ENCODE data around the gene RAB24.
A peak's percentile ranks its signal among the peaks of the same experiment; 100 is the strongest.
"Not testable (repeated sequence)": the region's sequence is repeated elsewhere in the genome, so short reads cannot be mapped to it uniquely, and the experiment has no call there.

The RAB24 gene

DNA sequence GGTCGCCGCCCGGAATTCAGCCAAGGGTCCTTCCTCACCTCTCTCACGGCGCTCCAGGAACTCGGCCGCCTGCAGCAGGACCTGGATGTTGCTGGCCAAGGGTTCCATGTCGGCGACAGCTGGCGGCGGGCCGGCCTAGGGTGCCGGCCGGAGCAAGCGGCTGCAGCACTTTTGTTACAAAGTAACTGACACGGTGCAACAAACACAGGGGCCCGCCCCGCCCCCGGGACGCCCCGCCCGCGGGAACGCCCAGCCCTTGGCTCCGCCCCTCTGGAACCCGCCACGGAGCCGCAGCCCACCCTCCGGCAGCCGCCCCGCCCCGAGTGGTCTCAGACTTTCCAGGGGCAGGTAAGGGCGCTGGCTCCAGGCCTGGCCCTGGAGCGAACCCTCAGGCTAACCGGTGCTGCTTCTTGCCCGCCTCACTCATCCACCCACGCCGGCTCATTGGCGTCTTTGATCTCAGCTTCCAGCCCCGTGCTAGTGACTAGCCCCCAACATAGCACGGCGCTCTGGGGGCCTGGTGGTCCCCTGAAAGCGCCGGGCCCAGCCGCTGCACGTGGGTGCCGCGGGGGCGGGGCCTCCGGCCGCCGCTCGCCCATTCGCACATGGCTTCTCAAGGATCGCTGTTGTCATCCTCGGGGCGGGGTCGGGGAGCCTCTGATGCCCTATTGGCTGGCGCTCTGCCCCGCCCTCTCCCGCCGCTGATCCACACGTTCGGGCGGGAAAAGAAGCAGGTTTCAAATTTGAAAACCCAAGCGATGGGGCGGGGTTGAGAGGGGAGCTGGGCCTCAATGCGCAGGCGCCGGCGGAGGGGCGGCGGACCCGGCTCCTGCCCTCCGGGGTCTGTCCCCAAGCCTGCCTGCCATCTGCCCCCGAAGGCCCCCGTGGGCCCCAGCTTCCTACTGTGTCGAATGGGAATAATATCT is 8.5 kb upstream of the RAB24 start, which contains the start of gene MXD3:
MXD3 (minus strand) TSS at position 176 of the 926 bp plus-strand sequence; CDS start at position 108, 68 bp downstream.
- peak; percentile 98 for DNase-seq (ENCODE audit: low spot score)

DNA sequence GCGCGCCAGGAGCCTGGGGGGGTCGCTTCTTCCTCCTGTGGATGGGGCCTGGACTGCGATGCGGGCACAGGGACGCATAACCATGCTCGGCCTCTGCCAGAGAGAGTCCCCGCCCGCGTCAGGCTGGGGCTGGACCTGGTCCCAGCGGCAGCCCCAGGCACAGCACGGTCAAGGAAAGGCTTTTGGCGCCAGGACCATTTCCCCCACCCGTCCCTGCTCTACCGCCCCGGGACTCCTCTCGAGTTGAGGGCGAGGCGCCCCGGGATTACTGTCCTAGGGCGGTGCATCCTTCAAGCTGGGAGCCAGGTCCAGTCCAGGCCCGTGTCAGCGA is 7.8 kb upstream of the RAB24 start:
- no peak for DNase-seq (ENCODE audit: low spot score)

DNA sequence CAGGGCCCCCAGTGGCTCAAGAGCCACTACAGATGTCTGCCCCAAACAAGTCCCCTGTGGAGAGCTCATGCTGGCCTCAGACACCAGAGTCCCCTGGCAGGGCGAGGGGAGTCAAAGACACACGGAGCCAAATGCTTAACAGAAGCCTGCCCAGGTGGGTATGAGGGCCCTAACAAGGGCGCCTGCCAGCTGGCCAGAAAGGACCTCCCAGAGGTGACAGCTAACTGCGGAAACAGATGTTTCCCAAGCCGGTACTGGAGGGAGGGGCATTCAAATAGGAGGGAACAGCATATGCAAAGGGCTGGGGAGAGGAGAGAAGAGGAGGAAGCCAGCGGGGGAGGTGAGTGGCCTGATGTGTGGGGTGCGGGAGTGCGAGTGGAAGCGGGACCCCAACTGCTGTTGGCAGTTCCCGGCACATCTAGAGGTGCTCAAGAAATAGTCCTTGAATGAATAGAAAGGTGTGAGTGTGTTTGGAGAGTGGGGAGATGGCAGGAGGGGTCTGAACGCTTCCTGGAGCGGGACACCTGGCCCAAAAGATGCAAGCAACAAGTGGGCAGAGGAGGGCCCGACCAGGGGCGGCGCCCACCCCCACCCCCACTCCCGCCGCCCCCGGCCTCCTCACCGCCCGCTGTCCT is 7.4 kb upstream of the RAB24 start:
- peak; percentile 95 for DNase-seq (ENCODE audit: low spot score)

DNA sequence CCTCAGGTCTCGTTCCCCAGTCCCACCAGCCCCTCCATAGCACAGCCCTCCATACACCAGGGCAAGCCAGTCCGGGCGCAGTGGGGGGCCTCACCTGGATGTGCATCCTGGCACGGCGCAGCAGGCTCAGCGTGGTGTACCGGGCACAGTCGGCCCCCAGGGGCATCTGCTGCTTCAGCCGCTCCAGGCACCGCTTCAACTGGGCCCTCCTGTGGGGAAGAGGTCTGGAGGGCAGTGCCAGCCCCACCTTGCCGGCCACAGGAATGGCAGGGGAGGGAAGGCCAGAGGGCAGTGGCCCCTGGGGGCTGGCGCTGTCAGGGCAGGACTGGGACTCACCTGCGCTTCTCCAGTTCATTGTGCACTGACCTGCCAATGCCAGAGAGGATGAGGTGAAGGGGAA is 6.8 kb upstream of the RAB24 start:
- DNase-seq (ENCODE audit: low spot score), result no peak

DNA sequence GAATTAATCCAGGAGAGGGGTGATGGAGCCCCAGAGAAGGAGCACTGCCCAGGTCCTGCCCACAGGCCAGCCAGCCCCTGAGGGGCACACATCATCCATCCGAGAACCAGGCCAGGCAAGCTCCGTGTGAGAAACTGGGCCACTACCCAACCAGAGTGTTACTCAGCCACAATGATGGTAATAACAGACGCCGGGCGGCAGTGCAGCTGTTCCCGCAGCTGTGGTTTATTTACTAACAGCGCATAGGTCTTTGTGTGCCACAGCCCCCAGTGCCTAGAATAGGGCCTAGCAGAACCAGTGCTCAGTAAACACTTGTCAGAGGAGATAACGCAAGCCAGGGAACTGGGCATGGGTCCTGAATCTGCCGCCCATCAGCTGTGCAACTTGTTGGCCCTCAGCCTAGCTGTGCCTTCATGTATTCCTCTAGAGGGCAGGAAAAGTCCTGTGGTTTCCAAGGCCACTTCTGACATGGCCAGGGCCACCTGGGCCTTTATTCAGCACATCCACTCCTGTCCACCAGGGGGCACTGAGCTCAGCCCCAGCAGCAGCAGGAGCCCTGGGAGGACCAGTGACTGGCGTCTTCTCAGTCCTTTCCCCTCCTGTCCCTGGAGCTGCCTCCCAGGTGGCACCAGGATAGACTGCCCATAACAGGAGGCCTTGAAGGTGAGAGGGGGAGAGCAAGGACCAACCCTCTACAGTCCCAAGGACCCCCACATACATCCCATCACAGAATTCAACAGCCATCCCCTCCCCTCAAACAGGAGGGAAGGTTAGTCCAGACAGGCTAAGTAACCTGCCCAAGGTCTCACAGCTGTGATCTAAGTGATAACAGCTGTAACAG is 6.1 kb upstream of the RAB24 start:
- DNase-seq (ENCODE audit: low spot score), result peak; percentile 88

DNA sequence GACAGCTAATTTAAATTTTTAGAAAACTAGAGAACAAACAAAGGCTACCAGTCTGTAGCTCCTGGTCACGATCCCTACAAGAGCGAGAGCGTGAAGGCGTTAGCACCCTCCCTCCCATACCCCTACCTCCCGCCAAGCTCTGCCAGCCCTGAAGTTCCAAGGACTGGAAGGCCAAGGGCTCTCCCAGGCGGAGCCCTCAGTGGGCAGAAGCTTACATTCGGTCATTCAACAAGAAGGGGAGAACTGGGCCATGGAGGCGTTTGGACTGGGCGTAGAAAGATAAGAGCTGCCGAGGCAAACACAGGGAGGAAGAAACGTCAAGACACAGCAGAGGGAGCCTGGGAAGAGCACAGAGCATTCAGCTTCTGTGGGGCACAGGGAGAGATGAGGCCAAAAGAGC is 5.2 kb upstream of the RAB24 start:
- DNase-seq (ENCODE audit: low spot score), result peak; percentile 31

DNA sequence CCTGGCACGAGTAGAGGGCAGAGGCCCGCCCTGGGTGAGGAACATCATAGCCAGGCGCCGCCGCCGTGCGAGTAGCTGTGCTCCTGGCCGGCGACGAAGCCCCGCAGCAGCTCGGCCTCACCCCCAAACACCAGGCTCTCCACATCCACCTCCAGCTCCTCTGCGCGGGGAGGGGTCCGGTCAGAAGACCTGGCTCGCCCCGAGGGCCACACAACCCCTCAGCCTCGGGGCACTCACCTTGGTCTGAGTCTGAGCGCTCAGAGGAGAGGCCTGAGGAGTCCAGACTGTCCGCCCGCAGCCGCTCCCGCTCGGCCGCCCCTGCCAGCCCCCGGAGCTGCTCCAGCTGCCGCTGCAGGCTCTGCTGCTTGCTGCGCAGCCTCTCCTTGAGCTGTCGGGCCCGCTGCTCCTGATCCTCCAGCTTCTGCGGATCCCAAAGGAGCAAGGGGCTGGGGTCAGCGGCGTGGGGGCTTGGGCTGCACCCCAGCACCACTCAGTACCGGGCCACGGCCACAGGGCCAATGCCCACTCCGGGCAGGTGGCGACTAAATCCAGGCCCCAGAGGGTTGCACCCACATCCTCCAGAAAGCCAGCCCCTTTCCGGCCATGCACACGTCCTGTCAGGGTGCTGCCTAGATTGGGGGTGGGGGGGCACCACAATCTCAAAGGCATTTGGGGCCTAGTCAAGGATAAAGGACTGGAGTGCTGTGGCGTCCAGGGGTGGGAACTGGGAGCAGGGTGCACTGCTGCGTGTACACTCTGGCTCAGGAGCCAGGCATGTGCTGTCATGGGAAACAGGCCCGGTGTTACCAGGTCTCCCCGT is 4.2 kb upstream of the RAB24 start:
- no peak for DNase-seq (ENCODE audit: low spot score)

DNA sequence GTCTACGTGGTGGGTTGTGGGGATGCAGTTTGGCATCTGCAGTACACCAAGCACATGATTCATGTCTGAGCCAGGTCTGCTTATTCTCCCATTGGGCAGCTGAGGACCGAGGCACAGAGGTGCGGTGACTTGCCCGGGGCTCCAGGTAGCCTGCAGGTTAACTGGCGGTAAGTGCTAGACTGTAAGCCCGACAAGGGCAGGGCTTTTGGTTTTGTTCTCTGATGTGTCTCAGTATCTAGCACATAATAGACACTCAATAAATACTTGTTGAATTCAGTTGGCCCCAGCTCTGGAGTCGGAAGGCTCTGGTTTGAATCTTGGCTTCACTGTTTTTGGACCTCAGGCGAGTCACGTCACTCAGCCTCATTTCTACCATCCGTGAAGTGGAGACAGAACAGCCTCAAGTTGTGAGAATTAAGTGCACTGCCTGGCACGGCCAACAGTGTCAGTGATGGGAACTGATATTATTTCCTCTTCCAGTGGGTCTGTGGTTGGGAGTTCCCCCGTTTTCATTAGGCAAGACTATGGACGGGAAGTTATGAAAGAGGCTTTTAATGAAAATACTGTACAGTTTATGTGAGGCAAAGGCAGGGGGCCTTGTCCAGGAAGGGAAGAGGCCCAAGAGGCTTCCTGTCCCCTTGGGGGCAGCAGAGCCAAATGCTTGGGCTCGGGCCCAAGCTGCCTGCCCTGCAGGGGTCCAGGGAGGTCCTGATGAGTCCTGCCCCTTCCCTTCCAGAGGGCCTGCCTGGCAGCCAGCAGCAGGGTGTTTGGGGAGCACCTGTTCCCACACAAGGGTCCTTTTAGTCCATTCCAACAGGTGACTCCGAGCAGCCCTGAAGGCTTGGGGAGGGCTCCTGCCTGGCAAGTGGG is 3.4 kb upstream of the RAB24 start:
- no peak for DNase-seq (ENCODE audit: low spot score)

DNA sequence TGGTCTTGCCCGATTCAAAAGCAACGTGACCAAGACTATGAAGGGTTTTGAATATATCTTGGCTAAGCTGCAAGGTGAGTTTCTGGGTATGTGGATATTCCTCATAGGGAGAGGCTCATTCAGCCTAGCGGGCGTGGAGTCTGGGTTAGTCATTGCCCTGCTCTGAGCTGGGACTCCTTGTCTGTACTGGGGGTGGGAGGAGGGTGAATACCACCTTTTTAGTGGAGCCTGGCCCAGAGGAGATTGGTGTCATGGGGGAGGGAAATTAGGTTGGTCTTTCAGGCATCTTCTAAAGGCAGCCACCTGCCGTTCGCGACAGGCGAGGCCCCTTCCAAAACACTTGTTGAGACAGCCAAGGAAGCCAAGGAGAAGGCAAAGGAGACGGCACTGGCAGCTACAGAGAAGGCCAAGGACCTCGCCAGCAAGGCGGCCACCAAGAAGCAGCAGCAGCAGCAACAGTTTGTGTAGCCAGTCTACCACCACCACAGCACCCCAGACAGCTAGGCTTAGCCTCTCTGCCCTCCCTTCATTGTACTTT is 2.7 kb upstream of the RAB24 start:
- not testable (repeated sequence) for DNase-seq (ENCODE audit: low spot score)

DNA sequence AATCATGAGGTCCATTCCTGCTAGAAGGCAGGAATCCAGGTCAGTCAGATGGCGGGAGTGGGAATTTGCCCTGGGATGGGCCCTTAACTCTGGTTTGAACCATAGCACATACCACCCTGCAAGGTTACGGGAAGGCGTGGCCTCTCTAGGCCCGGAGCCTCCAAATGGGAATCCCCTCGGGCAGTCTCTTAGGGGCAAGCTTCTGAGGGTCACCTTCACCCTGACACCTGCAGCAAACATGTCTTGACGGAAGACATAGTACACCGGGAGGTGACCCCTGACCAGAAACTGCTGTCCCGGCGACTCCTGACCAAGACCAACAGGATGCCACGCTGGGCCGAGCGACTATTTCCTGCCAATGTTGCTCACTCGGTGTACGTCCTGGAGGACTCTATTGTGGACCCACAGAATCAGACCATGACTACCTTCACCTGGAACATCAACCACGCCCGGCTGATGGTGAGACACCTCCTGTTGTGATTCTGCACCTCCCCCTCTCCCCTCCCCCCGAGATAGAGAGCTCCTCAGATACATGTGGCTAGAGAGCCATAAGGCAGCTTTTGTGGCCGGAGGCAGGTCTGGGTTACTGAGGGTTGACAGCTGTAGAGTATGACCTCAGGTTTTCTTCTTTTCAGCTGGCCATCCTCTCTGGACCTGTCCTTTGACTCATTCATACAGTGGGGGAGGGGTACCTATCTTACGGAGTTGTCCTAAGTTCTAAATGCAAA is 1.0 kb upstream of the RAB24 start:
- DNase-seq (ENCODE audit: low spot score), result peak; percentile 47

DNA sequence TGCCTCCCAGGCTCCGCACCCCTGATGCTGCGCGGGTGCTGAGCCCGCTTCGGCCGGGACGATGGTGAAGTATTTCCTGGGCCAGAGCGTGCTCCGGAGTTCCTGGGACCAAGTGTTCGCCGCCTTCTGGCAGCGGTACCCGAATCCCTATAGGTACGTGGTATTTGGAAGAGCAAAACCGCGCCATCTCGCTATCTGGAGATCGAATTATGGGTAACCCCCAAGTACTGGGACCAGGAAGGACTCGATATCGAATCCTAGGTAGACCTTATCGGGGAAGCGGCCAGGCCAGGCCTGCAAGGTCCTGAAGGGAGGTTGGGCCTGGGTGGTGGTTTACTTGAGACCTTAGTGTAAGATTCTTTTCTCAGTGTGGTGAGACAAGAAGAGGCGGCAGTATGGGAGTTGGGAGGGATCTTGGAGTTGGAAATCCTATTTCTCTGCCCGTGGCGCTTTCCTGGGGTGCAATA is 439 bp upstream of the RAB24 start:
- peak; percentile 40 for DNase-seq (ENCODE audit: low spot score)

DNA sequence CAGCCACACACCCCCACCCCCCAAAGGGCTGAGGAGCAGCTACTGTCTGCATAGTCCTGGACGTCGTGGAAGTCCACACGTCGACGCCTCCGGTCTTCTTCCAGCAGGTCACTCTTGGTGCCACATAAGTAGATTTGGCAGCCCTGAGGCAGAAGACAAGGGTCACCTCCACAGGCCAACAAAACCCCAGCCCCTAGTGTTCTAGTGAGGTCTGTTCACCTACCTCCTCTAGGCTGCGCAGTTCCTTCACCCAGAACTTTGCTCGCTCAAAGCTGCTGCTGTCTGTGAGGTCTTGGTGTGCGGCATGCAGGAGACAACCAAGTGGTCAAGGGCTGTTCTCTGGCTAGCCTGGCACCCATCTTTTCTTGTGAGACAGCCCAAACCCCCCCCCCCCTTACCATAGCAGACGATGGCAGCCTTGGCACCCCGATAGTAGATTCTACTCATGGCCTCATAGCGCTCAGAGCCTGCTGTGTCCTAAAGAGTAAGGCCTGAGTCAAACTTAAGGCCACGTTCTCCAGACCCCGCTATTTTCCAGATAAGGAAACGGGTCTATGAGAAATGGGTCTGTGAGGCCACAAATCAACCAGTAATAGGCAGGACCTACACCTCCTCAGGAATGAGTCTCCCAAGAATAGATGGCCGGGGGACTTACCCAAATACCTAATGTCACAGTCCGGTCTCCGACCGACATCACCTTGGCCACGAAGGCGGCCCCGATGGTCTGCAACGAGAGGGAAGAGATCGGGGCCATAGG is 987 bp downstream of the RAB24 start:
- peak; percentile 47 for DNase-seq (ENCODE audit: low spot score)

DNA sequence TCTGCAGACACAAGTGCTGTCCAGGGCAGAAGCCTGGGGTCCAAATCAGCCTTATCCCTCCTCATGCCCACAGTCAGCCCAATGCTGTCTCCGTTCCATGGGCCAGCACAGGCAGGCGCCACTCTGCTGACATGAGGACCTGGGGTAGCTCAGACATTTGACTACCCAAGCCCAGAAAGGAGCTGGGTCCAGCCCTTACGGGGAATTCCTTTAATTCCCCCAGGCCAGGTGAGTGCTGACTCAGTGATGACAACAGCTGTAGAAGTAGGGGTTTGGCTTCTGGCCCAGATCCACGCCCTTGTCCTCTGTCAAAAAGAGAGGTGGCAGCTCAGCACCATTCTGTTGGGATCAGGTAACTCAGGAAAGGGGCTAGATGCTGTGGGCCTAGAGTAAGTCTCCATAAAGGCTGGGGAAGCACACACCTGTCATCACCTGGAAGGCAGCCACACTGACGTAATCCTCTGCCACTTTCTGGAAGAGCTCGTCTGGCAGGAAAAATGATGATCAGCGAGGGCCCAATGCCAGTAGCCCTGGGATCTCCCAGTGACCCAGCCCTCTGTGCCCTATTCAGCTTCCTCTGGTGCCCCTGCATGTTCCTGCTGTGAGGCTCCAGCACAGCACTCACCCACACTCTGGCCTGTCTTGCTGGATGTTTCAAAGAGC is 1.9 kb downstream of the RAB24 start:
- no peak for DNase-seq (ENCODE audit: low spot score)

DNA sequence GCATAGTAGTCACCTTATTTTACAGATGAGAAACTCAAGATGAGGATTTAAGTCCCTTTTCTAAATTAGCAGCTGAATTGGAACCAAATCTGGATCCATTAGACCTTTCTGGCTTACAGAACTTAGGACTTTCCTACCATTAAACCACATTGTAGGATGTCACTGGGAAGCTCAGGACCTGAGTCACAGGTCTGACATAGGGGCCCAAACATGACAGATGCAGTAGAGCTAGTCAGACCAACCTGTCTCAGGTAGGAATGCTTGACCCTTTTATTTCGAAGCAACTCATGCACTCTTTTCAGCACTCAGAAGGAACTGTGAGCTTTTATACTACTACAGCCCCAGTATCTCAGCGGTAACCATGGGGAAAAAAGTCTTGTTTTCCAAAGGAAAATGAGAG is 2.6 kb downstream of the RAB24 start:
- DNase-seq (ENCODE audit: low spot score), result no peak

DNA sequence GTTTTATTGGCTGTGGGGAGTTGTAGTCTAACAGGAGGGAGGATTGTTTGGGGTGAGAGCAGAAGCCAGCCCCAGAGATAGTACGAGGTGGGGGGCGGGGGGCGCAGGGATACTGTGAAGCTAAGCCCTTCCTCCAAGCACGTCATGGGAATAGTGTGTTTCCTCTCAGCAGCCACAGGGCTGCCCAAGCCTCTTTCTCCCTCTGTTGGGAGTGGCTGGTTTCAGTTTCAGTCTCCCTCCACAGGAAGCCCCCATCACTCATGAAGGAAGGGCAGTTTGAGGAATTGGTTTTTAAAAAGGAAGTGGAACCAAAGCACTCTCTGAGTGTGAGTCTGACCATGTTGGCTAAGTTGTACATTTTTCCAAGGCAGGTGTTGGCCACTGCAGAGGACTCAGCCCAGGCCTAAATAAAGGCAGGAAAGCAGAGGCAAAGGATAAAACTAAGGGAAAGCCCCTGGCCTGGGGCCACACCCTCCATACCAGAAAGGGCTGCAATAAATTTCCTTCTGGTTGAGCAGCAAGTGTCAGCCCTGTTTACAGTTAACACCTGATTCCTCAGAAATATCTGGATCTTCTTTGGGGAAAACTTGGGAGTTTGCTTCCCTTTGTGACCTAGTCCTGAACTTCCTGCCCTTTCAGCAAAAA is 3.2 kb downstream of the RAB24 start:
- DNase-seq (ENCODE audit: low spot score), result peak; percentile 86

DNA sequence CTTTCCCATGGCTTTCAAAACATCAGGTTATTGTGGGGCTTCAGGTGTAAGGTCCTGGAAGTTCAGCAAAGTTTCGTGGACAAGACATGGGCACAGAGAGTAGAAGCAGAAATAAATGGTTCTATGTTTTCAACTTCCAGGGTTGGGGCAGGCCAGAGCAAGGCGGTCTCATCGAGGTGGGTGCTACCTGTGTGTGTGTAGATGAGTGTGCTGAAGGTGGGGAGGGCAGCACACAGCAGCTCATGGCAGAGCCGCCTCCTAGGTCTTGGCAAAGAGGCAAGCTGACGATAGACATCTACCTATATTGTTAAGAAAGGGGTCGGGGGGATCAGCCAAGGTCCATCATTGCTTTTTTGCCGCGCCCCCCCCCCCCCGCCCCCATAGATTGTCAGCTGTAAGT is 3.8 kb downstream of the RAB24 start:
- DNase-seq (ENCODE audit: low spot score), result no peak

DNA sequence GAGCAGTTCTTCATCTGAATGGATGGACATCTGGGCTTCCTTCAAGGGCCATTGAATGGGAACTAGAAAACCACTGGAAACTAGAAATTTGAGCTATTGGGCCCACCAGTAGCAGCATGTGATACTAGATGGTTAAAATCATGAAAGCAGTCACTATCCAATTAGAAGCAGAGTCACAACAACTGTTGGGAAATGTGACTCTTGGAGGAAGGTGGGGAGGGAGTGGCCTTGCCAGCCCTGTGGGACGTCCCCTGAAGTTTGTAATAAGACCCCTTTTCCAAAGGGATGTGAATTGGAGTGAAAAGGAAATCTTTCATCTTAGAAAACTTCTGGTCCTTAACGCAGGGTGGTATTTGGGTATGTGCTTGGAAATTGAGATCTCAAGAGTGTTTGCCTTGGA is 5.6 kb downstream of the RAB24 start:
- no peak for DNase-seq (ENCODE audit: low spot score)

DNA sequence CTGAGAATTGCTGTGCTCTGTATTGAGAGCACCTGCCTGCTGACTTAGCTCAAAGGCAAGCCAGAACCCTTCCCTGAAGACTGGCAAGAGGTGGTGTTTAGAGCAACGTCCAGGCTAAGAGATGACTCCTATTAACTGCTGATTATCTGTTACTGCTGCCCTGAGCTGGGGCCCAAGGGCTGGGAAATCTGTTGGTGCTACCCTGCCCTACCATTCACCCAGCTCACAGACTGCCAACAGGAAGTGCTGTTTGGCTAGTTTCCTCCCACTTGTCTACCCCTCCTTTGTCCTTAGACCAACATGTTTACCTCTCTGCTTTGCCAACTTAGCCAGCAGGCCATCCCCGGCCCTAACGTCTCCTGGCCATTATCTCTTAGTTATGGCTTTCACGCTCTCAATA is 6.9 kb downstream of the RAB24 start:
- DNase-seq (ENCODE audit: low spot score), result no peak
